Esophagus squamous epithelium (tissue), 4 donors: Measurements from ENCODE around the gene TCF12.

Source experiments
- CTCF ChIP-seq, 6 experiments: fragments of 450-650 bp in 4 of 6; fragments of 200-600 bp in 2 of 6; sonication (generic) in 2 of 6; IDR thresholded peaks; one replicate each; pipeline ENCODE4 v1.5.1; 2016 to 2019; ENCODE audit warnings: antibody characterized with exemption in 6 of 6, mild to moderate bottlenecking in 4 of 6, moderate library complexity in 4 of 6
- POLR2A ChIP-seq, 4 donors: fragments of 450-650 bp; IDR thresholded peaks; one replicate each; pipeline ENCODE4 v1.6.1; 2017; ENCODE audit warnings: antibody characterized with exemption in 4 of 4, mild to moderate bottlenecking in 4 of 4, moderate library complexity in 3 of 4

DNA sequence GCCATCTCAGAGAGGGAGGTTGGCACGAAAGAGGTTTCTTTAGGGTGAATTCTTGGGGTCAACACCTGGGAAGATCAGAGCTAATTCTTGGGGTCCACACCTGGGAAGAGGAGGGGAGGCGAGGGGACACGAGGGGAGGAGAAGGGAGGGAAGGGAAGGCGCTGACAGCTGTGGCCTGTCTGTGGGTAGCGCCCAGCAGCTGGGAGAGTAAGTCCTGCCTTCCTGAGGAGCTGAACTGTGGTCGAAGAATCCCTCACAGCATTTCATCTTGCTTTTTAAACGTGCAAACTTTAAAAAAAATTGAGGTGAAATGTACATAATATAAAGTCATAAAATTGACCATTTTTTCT, 394.7 kb downstream of the TCF12 start:
- TF ChIP-seq CTCF (IDR thresholded peaks at IDR 0.05) (no peak), POLR2A (IDR thresholded peaks at IDR 0.05) (no peak)
